NCI-H1105 (cell line): ENCODE data around the gene IGF2.

ENCODE experiments used
- DNase-seq: peaks from one replicate; lab custom pipeline; 2025; lab: John Stamatoyannopoulos, UW

IGF2 gene

GRCh38 chr11:2091786-2092463, 47.3 kb downstream of the IGF2 start:
- DNase-seq, result no peak

GRCh38 chr11:2091112-2091746, 48.0 kb downstream of the IGF2 start:
- no peak for DNase-seq

GRCh38 chr11:2090172-2091111, 48.7 kb downstream of the IGF2 start:
- no peak for DNase-seq

GRCh38 chr11:2089536-2090165, 49.5 kb downstream of the IGF2 start:
- DNase-seq, result no peak

GRCh38 chr11:2088746-2089535, 50.2 kb downstream of the IGF2 start:
- DNase-seq, result no peak

- DNase-seq, result no peak
Observed at GRCh38 chr11:2088284-2088683, 50.9 kb downstream of the IGF2 start.

GRCh38 chr11:2086239-2087040, 52.7 kb downstream of the IGF2 start:
- no peak for DNase-seq

- no peak for DNase-seq
Observed at GRCh38 chr11:2085251-2086066, 53.7 kb downstream of the IGF2 start.

- DNase-seq, result no peak
Observed at GRCh38 chr11:2084721-2085120, 54.5 kb downstream of the IGF2 start.
